ENCODE data around the gene SETBP1.

SETBP1 gene

DNA sequence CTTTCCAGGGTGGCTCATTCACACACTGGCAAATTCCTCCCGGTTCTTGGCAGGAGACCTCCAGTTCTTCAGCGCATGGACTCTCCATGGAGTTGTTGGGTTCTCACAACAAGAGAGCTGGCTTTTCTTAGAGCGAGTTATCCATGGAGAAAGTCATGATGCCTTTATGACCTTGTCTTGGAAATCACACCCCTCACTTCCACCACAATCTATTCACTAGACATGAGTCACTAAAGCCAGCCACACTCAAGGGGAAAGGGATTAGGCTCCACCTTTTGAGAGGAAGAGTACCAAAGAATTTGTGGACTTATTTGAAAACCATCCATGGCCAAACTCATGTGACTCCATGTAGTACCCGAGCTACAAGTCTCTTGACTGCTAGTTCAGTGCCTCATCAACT is 160.5 kb downstream of the SETBP1 start (continued):
- TF ChIP-seq ISL1 (CRISPR knock-in tag; IDR thresholded peaks at IDR 0.05), result no peak
- no peak for TF ChIP-seq ZFP30 (CRISPR knock-in tag; IDR thresholded peaks at IDR 0.05)
- no peak for TF ChIP-seq SNAI2 (CRISPR knock-in tag; IDR thresholded peaks at IDR 0.05)
- no peak for TF ChIP-seq CSDC2 (CRISPR knock-in tag; IDR thresholded peaks at IDR 0.05)
- no peak for TF ChIP-seq TCF4 (CRISPR knock-in tag; IDR thresholded peaks at IDR 0.05; ENCODE audit: borderline replicate concordance)
- no peak for TF ChIP-seq ZNF8 (CRISPR knock-in tag; IDR thresholded peaks at IDR 0.05)
- TF ChIP-seq ESRRG (CRISPR knock-in tag; IDR thresholded peaks at IDR 0.05), result no peak
- no peak for TF ChIP-seq ZNF70 (CRISPR knock-in tag; IDR thresholded peaks at IDR 0.05)
- TF ChIP-seq PPARA (CRISPR knock-in tag; IDR thresholded peaks at IDR 0.05; ENCODE audit: borderline replicate concordance), result no peak
- TF ChIP-seq GLIS3 (CRISPR knock-in tag; IDR thresholded peaks at IDR 0.05), result no peak
- TF ChIP-seq, protein P1, sequence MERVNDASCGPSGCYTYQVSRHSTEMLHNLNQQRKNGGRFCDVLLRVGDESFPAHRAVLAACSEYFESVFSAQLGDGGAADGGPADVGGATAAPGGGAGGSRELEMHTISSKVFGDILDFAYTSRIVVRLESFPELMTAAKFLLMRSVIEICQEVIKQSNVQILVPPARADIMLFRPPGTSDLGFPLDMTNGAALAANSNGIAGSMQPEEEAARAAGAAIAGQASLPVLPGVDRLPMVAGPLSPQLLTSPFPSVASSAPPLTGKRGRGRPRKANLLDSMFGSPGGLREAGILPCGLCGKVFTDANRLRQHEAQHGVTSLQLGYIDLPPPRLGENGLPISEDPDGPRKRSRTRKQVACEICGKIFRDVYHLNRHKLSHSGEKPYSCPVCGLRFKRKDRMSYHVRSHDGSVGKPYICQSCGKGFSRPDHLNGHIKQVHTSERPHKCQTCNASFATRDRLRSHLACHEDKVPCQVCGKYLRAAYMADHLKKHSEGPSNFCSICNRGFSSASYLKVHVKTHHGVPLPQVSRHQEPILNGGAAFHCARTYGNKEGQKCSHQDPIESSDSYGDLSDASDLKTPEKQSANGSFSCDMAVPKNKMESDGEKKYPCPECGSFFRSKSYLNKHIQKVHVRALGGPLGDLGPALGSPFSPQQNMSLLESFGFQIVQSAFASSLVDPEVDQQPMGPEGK (CRISPR knock-in tag; IDR thresholded peaks at IDR 0.05; ENCODE audit: borderline replicate concordance), result no peak

DNA sequence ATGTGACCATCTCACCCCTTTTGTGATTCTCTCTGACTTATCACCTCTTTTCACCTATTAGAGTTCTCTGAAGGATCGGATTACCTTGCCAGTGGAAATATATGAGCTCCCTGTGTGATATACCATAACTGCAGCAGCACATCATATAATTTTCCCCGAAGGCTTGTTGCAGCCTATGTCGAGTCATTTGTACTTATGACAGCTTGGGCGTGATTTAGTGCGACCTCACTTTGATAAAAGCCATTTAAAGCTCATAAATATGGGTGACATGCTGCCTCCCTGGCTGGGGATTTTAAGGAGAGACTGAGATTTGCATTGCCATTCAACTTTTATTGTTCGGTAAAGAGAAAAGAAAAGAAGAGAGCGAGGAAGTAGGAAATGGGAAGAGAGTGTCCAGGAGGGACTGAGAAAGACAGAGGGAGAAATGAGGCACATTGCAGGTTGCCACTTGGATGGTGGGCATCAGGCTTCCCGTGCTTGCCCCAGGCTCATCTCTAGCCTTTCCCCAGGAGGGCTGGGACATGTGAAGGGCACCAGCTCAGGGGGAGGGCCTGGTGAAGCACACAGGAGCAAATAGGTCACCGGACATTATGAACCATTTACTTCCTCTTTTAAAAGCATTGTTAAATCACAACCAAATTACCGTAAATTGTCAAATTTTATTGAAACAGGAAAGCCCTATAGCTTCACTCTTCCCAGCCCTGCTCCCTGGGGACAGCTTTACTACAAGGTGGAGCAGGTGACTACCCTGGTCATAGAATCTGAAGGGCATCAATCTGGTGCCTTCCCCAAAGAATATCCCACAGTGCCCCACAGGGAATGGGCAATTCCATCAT is 161.3 kb downstream of the SETBP1 start:
- TF ChIP-seq CSDC2 (CRISPR knock-in tag; IDR thresholded peaks at IDR 0.05) (no peak), ZFP3 (CRISPR knock-in tag; IDR thresholded peaks at IDR 0.05) (no peak), ESRRG (CRISPR knock-in tag; IDR thresholded peaks at IDR 0.05) (no peak), ISL1 (CRISPR knock-in tag; IDR thresholded peaks at IDR 0.05) (no peak)
- TF ChIP-seq, protein P2, sequence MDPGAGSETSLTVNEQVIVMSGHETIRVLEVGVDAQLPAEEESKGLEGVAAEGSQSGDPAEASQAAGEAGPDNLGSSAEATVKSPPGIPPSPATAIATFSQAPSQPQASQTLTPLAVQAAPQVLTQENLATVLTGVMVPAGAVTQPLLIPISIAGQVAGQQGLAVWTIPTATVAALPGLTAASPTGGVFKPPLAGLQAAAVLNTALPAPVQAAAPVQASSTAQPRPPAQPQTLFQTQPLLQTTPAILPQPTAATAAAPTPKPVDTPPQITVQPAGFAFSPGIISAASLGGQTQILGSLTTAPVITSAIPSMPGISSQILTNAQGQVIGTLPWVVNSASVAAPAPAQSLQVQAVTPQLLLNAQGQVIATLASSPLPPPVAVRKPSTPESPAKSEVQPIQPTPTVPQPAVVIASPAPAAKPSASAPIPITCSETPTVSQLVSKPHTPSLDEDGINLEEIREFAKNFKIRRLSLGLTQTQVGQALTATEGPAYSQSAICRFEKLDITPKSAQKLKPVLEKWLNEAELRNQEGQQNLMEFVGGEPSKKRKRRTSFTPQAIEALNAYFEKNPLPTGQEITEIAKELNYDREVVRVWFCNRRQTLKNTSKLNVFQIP (CRISPR knock-in tag; IDR thresholded peaks at IDR 0.05; ENCODE audit: borderline replicate concordance, low read depth), result no peak

DNA sequence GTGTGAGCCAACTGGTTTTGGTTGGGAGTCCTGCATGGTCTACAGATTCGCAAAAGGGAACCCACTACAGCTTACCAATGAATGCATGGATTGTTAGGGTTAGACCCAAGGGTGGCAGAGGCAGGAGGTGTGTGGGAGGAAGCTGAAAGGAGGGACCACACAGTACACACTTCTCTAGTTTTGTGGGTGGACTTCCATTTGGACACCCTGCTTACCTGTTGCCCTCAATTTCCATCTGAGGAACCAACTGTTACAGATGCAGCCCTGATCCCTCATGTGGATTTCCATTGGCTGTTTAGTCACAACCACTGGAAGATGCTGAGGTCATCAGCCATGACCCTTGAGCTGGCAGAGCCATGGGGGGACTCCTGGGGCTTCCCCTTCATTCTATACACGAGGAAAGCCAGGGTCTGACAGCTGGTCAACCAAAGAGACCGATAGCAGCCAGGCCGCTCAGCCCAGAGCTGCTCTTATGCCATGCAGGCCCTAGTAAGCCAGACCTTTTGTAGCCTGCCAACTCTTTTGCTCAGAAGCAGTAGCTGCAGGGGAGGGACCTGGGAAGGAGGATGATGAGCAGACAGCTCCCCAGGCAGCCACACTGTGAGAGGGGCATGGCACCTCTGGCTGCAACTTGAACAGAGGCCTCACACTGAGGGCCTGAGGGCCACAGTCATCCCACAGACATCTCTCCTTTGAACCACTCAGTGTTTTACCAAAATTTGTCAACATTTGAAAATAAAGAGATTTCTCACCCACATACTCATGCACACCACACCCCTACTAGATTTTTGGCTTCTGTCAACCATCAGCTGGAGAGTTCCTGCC is 162.1 kb downstream of the SETBP1 start:
- ATAC-seq, result no peak
- TF ChIP-seq ZFP30 (CRISPR knock-in tag; IDR thresholded peaks at IDR 0.05), result no peak
- no peak for TF ChIP-seq ZNF8 (CRISPR knock-in tag; IDR thresholded peaks at IDR 0.05)

More for the DNA sequence above, 161.3 kb downstream of the SETBP1 start:
- ATAC-seq, result no peak

DNA sequence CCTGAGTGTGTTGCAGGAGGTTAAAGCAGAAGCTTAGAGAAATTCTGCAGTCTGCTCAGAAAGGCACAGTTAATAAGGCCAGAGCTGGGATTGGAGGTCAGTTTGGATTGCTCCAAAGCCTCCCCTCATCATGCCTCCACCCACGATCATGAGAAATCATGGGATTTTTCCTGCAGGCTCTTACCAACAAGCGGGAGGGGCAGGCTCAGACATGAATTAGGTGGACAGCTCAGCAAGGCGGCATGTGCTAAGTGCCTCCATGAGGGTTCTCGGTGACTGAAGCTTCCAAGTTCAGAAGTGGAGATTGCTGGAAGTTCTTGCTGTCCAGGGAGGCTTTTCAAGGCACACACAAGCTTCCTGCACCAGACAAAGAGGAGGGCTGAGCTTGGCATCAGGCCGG is 163.8 kb downstream of the SETBP1 start:
- TF ChIP-seq ZNF565 (CRISPR knock-in tag; conservative IDR thresholded peaks at IDR 0.05; ENCODE audit: low read depth) (no peak), ISL1 (CRISPR knock-in tag; IDR thresholded peaks at IDR 0.05) (no peak), SNAI2 (CRISPR knock-in tag; IDR thresholded peaks at IDR 0.05) (no peak), GLIS3 (CRISPR knock-in tag; IDR thresholded peaks at IDR 0.05) (no peak), ARNTL (CRISPR knock-in tag; IDR thresholded peaks at IDR 0.05; ENCODE audit: borderline replicate concordance, low read depth) (no peak), ZNF8 (CRISPR knock-in tag; IDR thresholded peaks at IDR 0.05) (no peak), TCF4 (CRISPR knock-in tag; IDR thresholded peaks at IDR 0.05; ENCODE audit: borderline replicate concordance) (no peak), ESRRG (CRISPR knock-in tag; IDR thresholded peaks at IDR 0.05) (no peak), ZFP3 (CRISPR knock-in tag; IDR thresholded peaks at IDR 0.05) (no peak), ZNF70 (CRISPR knock-in tag; IDR thresholded peaks at IDR 0.05) (no peak), TOX (CRISPR knock-in tag; IDR thresholded peaks at IDR 0.05; ENCODE audit: borderline replicate concordance) (no peak), ZC3H10 (CRISPR knock-in tag; IDR thresholded peaks at IDR 0.05) (no peak)
- TF ChIP-seq, protein P3, sequence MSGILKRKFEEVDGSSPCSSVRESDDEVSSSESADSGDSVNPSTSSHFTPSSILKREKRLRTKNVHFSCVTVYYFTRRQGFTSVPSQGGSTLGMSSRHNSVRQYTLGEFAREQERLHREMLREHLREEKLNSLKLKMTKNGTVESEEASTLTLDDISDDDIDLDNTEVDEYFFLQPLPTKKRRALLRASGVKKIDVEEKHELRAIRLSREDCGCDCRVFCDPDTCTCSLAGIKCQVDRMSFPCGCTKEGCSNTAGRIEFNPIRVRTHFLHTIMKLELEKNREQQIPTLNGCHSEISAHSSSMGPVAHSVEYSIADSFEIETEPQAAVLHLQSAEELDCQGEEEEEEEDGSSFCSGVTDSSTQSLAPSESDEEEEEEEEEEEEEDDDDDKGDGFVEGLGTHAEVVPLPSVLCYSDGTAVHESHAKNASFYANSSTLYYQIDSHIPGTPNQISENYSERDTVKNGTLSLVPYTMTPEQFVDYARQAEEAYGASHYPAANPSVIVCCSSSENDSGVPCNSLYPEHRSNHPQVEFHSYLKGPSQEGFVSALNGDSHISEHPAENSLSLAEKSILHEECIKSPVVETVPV (CRISPR knock-in tag; IDR thresholded peaks at IDR 0.05), result no peak
- TF ChIP-seq, protein P1 (CRISPR knock-in tag; IDR thresholded peaks at IDR 0.05; ENCODE audit: borderline replicate concordance), result no peak
- TF ChIP-seq, protein P4, sequence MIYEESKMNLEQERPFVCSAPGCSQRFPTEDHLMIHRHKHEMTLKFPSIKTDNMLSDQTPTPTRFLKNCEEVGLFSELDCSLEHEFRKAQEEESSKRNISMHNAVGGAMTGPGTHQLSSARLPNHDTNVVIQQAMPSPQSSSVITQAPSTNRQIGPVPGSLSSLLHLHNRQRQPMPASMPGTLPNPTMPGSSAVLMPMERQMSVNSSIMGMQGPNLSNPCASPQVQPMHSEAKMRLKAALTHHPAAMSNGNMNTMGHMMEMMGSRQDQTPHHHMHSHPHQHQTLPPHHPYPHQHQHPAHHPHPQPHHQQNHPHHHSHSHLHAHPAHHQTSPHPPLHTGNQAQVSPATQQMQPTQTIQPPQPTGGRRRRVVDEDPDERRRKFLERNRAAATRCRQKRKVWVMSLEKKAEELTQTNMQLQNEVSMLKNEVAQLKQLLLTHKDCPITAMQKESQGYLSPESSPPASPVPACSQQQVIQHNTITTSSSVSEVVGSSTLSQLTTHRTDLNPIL (CRISPR knock-in tag; IDR thresholded peaks at IDR 0.05; ENCODE audit: low read depth), result no peak
- TF ChIP-seq, protein P2 (CRISPR knock-in tag; IDR thresholded peaks at IDR 0.05; ENCODE audit: borderline replicate concordance, low read depth), result no peak
- ATAC-seq, result no peak

Data from SK-N-SH treated with all-trans-retinoic acid at 6 μM for 48 hours (cell line).